Panc1 (cell line): ENCODE measurements around the gene FSD2.

Experiments
- POLR2AphosphoS5 ChIP-seq: IDR thresholded peaks from 2 replicates; pipeline ENCODE4 v1.6.1; 2012; ENCODE audit warnings: mild to moderate bottlenecking, low read depth, low read length, moderate library complexity
- SIN3A ChIP-seq: IDR thresholded peaks from 2 replicates; pipeline ENCODE4 v1.6.1; 2012; ENCODE audit warnings: low read depth, mild to moderate bottlenecking, low read length, moderate library complexity, borderline replicate concordance; ENCODE audit not compliant: insufficient read depth
- TF ChIP-seq, protein P1 (sequence below): fragments of 450-650 bp; IDR thresholded peaks from 2 replicates; pipeline ENCODE4 v1.5.1; 2017; ENCODE audit warnings: mild to moderate bottlenecking
- TF ChIP-seq, protein P2 (sequence below), 2 experiments: IDR thresholded peaks; 2 replicates each; pipeline ENCODE4 v1.6.1; 2011 to 2012; ENCODE audit warnings: low read depth in 2 of 2, control low read depth in 1 of 2, low read length in 1 of 2, mild to moderate bottlenecking in 1 of 2, moderate library complexity in 1 of 2; ENCODE audit not compliant: insufficient read depth in 1 of 2

DNA sequence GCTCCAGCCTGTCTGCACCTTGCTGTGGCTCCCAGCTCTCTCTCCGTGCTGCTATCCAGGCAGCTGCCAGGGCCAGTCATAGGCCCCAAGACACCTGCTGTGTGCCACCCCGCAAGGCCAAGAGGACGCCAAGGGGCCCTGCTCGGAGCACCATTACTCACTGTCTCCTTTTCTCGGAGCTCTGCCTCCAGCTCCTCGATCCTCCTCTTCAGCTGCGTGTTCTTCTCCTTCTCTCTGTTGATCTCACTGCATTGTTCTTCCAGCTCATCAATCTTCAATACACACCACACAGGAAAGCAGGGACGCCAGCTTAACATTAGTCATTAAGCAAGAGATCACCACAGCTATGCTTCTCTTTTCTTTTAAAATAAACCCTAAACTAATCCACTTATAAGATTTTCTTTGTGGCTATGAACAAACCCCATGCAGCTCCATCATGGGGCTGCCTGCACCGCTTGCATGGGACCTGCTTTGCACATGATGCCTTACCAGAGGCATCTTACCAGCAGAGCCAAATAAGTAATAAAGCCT is 46.2 kb upstream of the FSD2 start:
- TF ChIP-seq, protein P1, sequence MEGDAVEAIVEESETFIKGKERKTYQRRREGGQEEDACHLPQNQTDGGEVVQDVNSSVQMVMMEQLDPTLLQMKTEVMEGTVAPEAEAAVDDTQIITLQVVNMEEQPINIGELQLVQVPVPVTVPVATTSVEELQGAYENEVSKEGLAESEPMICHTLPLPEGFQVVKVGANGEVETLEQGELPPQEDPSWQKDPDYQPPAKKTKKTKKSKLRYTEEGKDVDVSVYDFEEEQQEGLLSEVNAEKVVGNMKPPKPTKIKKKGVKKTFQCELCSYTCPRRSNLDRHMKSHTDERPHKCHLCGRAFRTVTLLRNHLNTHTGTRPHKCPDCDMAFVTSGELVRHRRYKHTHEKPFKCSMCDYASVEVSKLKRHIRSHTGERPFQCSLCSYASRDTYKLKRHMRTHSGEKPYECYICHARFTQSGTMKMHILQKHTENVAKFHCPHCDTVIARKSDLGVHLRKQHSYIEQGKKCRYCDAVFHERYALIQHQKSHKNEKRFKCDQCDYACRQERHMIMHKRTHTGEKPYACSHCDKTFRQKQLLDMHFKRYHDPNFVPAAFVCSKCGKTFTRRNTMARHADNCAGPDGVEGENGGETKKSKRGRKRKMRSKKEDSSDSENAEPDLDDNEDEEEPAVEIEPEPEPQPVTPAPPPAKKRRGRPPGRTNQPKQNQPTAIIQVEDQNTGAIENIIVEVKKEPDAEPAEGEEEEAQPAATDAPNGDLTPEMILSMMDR = no peak
- TF ChIP-seq POLR2AphosphoS5 = no peak
- TF ChIP-seq SIN3A = no peak
- TF ChIP-seq, protein P2, sequence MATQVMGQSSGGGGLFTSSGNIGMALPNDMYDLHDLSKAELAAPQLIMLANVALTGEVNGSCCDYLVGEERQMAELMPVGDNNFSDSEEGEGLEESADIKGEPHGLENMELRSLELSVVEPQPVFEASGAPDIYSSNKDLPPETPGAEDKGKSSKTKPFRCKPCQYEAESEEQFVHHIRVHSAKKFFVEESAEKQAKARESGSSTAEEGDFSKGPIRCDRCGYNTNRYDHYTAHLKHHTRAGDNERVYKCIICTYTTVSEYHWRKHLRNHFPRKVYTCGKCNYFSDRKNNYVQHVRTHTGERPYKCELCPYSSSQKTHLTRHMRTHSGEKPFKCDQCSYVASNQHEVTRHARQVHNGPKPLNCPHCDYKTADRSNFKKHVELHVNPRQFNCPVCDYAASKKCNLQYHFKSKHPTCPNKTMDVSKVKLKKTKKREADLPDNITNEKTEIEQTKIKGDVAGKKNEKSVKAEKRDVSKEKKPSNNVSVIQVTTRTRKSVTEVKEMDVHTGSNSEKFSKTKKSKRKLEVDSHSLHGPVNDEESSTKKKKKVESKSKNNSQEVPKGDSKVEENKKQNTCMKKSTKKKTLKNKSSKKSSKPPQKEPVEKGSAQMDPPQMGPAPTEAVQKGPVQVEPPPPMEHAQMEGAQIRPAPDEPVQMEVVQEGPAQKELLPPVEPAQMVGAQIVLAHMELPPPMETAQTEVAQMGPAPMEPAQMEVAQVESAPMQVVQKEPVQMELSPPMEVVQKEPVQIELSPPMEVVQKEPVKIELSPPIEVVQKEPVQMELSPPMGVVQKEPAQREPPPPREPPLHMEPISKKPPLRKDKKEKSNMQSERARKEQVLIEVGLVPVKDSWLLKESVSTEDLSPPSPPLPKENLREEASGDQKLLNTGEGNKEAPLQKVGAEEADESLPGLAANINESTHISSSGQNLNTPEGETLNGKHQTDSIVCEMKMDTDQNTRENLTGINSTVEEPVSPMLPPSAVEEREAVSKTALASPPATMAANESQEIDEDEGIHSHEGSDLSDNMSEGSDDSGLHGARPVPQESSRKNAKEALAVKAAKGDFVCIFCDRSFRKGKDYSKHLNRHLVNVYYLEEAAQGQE (IDR thresholded peaks at IDR 0.05; ENCODE audit: insufficient read depth in 1 of 2, low read depth in 2 of 2, low read length in 1 of 2) = no peak
